ENCODE data around the gene FAM50B. TPM values are rescaled to one million over a fixed set of nuclear protein-coding genes. Genes with fewer than 3 reads are reported as not detected.

The FAM50B gene
- total RNA-seq, 1 donor: 0.52 TPM

DNA sequence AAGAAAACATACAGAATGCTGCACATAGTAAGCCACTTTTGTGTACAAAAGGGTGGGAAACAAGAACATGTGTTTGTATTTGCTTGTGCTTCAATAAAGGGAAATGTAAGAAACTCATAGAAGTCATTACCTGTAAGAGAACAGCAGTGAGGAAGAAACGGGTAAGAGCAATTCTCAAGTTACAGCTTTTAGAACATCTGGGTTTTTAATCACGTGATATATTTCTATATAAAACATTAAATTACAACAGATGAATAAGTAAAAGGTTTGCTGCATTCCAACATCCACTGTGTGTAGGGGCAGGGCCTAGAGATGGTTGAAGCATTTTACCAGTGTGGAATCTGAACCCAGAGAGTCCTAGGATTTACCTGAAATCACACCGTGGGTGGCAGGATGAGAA is 36.6 kb upstream of the FAM50B start:
- no peaks in the 10 kb centered on the region for H3K4me1 ChIP-seq (ENCODE audit: insufficient read depth, low read length)
- H3K27me3 ChIP-seq (ENCODE audit: insufficient read depth, low read length): no peaks in the 10 kb centered on the region
- H3K4me3 ChIP-seq (ENCODE audit: low read length): no peak overlapping the region
- H3K9me3 ChIP-seq (ENCODE audit: low read depth, low read length): no peaks in the 10 kb centered on the region

DNA sequence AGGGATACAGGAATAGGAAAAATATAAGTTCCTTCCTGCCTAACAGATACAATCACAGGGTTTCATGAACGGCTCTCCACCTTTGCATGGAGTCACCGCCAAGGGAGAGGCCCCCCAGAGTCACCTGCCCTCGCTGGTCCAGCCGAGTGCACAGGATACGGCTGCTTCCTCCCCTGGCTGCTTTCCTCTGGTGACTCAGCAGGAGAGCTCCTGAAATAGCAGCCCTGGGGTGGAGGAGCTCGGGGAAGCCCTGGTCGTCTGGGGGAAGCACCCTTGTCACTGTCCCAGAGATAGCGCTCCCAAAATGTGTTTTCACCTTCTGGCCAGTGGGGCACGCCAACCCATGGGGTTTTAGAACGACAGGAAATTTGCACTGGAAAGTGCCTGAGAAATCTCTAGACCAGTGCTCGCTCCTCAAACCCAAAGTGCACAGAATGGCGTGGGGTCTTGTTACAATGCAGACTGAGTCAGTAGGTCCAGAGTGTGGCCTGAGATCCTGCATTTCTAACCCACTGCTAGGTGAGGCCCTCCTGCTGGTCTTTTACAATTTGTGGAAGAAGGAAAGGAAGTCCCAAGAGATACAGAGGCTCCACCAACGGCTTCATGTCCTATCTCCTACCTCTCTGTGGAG is 35.9 kb upstream of the FAM50B start:
- no peaks in the 10 kb centered on the region for H3K4me1 ChIP-seq (ENCODE audit: insufficient read depth, low read length)
- no peaks in the 10 kb centered on the region for H3K9me3 ChIP-seq (ENCODE audit: low read depth, low read length)
- H3K4me3 ChIP-seq (ENCODE audit: low read length): no peak overlapping the region
- H3K27me3 ChIP-seq (ENCODE audit: insufficient read depth, low read length): no peaks in the 10 kb centered on the region

DNA sequence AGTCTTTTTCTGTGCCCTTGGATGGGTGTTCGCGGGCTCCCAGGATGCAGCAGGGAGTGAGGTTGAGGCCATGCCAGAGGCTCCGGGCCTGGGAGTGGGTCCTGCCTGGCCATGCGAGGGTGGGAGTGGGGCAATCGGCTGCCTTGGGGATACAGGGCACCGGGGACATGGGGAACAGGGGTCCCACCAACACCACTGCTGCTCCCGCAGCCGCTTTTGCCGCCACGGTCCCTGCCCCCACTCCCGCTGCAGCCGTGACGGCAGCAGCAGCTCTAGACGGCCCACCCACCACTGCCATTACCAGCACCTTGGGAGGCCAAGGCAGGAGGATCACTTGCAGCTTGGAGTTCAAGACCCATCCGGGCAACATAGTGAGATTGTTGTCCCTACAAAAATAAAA is 35.3 kb upstream of the FAM50B start:
- Histone ChIP-seq H3K4me3 (ENCODE audit: low read length) (no peak overlapping the region), H3K4me1 (ENCODE audit: insufficient read depth, low read length) (no peaks in the 10 kb centered on the region), H3K9me3 (ENCODE audit: low read depth, low read length) (no peaks in the 10 kb centered on the region), H3K27me3 (ENCODE audit: insufficient read depth, low read length) (no peaks in the 10 kb centered on the region)

DNA sequence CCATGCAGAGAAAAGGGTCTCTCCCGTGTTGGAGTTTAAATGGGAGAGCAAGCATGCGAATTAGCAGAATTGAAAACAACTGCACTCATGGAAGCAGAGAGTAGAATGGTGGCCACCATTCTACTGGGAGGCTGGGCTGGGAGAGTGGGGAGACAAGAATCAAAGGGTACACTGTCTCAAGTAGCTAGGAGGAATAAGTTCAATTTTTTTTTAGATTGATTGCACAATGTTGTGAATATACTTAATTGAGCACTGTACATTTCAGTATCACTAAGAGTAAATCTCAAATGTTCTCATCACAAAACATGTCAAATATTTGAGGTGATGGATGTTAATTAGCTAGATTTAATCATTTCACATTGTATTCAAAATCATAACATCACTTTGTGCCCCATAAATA is 34.6 kb upstream of the FAM50B start:
- no peak overlapping the region for H3K4me3 ChIP-seq (ENCODE audit: low read length)
- no peaks in the 10 kb centered on the region for H3K4me1 ChIP-seq (ENCODE audit: insufficient read depth, low read length)

DNA sequence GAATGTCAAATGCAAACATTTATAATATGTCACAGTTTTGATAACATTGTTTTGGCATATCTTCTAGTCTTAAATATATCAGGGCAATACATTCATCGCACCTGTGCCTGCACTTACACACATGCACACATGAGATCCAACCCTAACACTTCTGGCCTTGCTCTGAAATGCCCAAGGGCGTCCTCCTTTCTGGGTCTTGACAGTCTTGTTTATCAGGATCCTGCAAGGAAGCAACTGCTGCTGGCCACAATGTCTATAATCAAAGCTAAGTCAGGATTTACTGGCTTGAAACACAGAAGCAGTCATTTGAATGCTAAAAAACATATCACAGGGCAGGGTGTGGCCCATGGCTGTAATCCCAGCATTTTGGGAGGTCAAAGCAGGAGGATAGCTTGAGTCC is 32.9 kb upstream of the FAM50B start:
- Histone ChIP-seq H3K4me1 (ENCODE audit: insufficient read depth, low read length) (no peaks in the 10 kb centered on the region), H3K9me3 (ENCODE audit: low read depth, low read length) (no peaks in the 10 kb centered on the region), H3K27me3 (ENCODE audit: insufficient read depth, low read length) (no peaks in the 10 kb centered on the region), H3K4me3 (ENCODE audit: low read length) (no peak overlapping the region)

More for the DNA sequence above, 34.6 kb upstream of the FAM50B start:
- H3K27me3 ChIP-seq (ENCODE audit: insufficient read depth, low read length): no peaks in the 10 kb centered on the region
- H3K9me3 ChIP-seq (ENCODE audit: low read depth, low read length): no peaks in the 10 kb centered on the region

DNA sequence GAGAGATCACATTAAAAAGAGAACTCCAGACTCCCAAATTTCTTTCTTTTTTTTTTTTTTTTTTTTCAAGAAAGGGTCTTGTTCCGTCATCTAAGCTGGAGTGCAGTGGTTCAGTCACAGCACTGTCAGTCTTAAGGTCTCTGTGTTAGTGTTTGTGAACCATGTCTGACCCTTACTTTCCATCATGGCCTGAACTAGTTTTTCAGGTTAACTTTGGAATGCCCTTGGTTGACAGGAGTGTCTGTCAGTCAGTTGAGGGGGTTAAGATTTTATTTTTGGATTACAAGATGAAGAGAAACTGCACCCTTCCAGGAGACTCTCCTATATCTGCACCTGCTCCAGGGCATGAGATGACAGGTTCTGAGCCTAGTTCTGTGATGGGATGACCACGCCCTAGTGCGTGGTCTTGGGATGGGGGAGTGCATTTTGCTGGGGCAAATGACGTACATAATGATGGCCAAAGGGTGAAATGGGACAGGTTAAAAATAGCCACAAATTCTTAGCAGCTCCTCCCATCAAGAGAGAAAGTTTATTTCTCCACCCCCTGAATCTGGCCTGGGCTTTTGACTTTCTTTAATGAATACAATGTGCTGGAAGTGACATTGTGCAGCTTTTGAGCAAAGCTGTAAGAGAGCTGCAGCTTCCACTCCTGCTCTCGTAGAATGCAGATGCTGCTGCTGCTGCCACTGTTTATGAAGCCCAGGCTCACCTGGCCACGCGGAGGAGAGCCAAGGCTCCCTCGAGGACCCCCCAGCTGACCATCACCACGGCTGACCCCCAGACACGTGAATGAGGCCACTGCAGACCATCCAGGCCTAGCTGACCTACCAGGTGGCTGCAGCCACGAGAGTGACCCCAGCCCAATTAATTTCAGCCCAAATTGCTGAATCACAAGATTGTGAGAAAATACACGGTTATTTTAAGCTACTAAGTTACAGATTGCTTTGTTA is 29.7 kb upstream of the FAM50B start:
- no peak overlapping the region for H3K4me3 ChIP-seq (ENCODE audit: low read length)
- no peaks in the 10 kb centered on the region for H3K27me3 ChIP-seq (ENCODE audit: insufficient read depth, low read length)
- no peaks in the 10 kb centered on the region for H3K4me1 ChIP-seq (ENCODE audit: insufficient read depth, low read length)
- H3K9me3 ChIP-seq (ENCODE audit: low read depth, low read length): no peaks in the 10 kb centered on the region

DNA sequence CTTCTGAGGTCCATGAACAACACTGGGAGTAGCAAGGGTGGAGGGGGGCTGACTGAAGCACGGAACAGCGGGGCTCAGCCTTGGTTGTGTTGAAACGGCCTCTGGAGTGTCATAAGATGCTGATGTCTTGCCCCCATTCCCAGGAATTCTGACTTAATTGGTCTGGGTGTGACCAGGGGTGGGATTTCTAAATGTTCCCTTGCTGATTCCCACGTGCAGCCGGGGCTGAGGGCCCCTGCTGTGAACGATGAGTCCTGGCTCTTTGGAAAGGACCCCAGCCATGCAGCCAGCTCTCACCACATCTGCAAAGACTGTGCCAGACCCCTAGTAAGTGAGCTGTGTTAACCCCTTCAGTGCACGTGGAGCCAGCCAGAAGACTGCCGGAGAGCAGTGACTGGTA is 28.6 kb upstream of the FAM50B start:
- Histone ChIP-seq H3K9me3 (ENCODE audit: low read depth, low read length) (no peaks in the 10 kb centered on the region), H3K4me1 (ENCODE audit: insufficient read depth, low read length) (no peaks in the 10 kb centered on the region), H3K4me3 (ENCODE audit: low read length) (no peak overlapping the region), H3K27me3 (ENCODE audit: insufficient read depth, low read length) (no peaks in the 10 kb centered on the region)

DNA sequence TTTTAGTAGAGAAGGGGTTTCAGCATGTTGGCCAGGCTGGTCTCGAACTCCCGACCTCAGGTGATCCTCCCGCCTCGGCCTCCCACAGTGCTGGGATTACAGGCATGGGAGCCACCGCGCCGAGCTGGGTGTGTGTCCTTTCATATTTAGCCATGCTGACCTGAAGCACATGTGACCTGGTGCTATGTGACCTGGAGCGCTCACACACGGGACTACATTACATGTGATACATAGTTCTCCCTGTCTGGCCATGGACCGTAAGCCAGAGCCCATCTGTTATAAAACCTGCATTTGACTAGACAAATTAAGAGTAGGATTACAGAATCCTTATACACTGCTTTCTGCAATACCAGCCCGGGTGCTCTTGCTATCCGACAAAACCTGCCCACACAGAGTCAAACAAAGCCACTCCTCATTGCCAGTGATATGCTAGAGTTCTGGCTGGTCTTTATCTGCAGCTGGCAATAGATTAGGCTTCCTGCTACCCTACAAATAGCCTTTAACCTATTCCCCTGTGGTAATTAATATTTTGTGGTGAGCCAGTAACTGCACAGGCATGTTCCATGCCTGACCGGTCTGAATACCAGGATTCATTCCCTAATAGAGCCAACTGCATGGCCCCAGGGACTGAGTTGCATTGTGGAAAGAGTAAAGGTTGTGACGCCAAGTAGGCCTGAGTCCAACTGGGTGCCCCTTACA is 26.3 kb upstream of the FAM50B start:
- H3K4me1 ChIP-seq (ENCODE audit: insufficient read depth, low read length): no peaks in the 10 kb centered on the region
- no peaks in the 10 kb centered on the region for H3K27me3 ChIP-seq (ENCODE audit: insufficient read depth, low read length)
- H3K9me3 ChIP-seq (ENCODE audit: low read depth, low read length): no peaks in the 10 kb centered on the region
- H3K4me3 ChIP-seq (ENCODE audit: low read length): no peak overlapping the region

DNA sequence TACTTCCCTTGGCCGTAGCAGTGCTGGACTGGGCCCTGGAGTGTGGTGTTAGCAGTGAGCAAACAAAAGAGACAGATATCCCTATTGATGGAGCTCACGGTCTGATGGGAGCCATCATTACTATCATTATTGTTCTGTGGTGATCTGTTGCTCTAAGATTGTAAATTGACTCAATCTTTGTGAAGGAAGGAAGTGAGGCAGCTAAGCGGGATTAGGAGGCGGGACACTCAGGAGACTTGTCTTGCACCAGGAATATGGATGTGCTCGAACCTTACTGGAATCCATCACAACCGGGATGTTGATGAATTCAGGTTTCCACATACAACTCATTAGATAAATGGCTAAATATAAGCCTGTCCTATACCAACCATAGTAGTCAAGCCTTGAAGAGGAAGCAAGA is 25.5 kb upstream of the FAM50B start:
- no peaks in the 10 kb centered on the region for H3K27me3 ChIP-seq (ENCODE audit: insufficient read depth, low read length)
- H3K9me3 ChIP-seq (ENCODE audit: low read depth, low read length): no peaks in the 10 kb centered on the region
- H3K4me1 ChIP-seq (ENCODE audit: insufficient read depth, low read length): no peaks in the 10 kb centered on the region
- H3K4me3 ChIP-seq (ENCODE audit: low read length): no peak overlapping the region

DNA sequence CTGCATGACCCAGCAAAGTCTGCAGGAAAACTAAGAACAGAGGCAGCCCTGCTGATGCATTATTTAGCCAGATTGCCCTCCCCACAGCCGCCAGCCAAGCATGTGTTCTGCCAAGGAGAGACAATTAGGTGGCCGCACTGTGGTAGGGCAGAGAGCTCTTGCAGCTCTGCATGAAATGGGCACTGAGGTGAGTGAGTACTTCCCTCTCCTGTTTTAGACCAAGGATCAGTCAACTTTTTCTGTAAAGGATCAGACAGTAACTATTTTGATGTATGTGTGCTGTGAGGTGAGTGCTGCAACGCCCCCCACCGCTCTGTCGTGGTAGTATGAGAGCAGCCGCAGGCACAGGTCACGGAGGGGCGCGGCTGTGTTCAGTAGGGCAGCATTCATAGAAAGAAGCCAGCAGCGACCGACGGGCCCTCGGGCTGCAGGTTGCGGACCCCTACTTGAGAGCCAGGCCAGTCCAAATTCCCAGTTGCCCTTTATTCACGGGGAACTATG is 23.8 kb upstream of the FAM50B start:
- Histone ChIP-seq H3K4me1 (ENCODE audit: insufficient read depth, low read length) (no peaks in the 10 kb centered on the region), H3K9me3 (ENCODE audit: low read depth, low read length) (no peaks in the 10 kb centered on the region), H3K27me3 (ENCODE audit: insufficient read depth, low read length) (no peaks in the 10 kb centered on the region), H3K4me3 (ENCODE audit: low read length) (no peak overlapping the region)

DNA sequence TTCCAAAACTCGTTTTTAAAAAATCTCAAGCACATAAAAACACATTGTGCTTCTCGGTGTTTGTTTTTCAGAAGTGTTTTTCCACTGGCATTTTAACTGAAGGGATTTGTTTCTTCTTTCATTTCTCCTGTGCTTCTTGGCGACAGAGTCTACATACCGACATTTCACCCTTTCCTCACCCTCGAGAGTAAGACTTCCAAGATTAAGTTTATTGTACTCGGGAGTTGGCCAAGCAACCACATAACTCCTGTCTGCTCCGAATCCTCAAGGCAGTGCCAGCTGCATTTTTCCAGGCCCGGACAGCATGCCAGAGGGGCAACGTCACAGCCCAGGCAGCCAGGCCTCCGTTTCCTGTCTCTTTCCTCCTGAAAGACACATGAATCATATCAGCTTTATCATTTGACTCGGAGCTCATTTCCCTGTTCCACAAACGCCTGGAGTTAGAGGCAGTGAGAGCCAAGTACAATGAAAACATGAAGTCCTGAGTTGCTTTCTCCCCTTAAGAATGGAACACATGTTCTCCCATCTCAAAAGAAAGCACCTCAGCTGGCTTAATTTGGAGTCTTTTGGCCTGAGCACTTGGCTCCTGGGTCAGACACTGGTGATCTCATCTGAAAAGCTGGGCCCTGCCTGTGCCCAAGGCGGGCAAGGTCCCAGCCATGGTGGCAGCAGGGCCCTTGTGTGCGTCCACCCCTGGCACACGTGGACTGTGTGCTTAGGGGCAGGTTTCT is 23.2 kb upstream of the FAM50B start:
- H3K4me3 ChIP-seq (ENCODE audit: low read length): no peak overlapping the region
- no peaks in the 10 kb centered on the region for H3K27me3 ChIP-seq (ENCODE audit: insufficient read depth, low read length)
- no peaks in the 10 kb centered on the region for H3K9me3 ChIP-seq (ENCODE audit: low read depth, low read length)
- no peaks in the 10 kb centered on the region for H3K4me1 ChIP-seq (ENCODE audit: insufficient read depth, low read length)

DNA sequence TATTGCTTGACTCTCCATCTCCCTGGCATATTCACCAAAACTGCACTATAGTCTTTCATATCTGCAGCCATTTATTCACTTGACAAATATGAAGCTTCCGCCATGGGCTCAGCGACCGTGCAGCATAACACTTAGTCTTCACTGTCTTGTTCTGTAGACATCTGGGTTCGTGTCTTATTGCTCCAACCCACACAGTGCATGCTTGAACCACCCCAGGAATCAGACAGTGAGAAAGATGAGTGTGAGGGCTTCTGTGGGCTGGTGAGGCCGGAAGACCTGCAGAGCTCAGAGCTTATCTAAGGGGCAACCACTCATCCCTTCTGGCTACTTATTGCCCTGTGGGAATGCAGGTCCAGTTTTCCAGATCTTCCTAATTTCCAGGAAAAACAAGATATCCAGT is 19.9 kb upstream of the FAM50B start:
- Histone ChIP-seq H3K4me3 (ENCODE audit: low read length) (no peak overlapping the region), H3K27me3 (ENCODE audit: insufficient read depth, low read length) (no peaks in the 10 kb centered on the region), H3K4me1 (ENCODE audit: insufficient read depth, low read length) (no peaks in the 10 kb centered on the region), H3K9me3 (ENCODE audit: low read depth, low read length) (no peaks in the 10 kb centered on the region)

DNA sequence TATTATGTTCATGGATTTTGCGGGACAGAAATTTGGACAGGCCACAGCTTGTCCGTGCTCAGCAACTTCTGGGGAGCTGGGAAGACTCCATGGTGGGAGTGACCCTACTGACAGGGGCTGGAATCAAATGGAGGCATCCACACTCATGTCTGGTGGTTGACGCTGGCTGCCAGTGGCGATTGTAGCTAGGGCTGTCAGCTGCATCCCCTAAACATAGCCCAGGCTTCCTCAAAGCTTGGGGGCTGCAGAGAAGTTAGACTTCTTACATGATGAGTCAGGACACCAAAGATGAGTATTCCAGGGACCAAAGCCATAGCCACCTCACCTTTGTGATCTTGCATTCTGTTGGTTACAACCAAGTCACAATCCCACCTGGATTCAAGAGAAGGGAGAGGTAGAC is 18.4 kb upstream of the FAM50B start:
- Histone ChIP-seq H3K4me3 (ENCODE audit: low read length) (no peak overlapping the region), H3K9me3 (ENCODE audit: low read depth, low read length) (no peaks in the 10 kb centered on the region), H3K27me3 (ENCODE audit: insufficient read depth, low read length) (no peaks in the 10 kb centered on the region), H3K4me1 (ENCODE audit: insufficient read depth, low read length) (no peaks in the 10 kb centered on the region)

DNA sequence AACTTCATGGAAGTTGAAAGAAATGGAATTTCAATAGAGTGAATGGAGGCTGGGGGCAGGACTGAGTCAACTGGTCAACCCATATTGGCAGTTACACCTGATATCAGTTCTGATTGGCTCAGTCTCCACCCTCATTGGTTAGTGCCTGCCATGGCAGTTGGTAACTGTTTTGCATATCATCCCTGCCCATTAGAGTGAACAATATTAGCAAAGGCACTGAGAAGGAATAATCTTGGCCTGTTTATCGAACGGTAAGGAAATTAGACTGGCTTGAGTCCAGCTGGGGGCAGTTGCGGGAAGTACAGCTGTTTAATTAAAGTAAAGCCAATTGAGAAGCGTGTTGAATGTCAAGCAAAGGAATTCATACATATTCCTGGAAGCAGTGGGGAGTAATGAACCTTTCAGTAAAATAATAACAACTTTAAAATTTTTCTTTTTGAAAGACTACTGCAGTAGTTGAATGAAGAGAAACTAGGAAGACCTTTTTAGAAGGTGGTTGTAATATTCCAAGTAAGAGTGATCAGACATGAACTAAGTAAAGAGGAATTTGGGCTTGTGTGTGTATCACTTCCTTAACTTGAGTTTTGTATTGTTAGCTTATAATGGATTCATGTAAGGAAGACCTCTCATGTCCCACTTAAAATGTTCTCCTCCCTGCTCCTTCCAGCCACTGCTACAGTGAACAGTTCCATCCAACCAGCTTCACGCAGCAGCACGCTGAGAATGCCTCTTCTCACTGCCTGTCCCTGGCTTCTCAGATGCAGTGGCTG is 17.2 kb upstream of the FAM50B start:
- no peaks in the 10 kb centered on the region for H3K9me3 ChIP-seq (ENCODE audit: low read depth, low read length)
- no peak overlapping the region for H3K4me3 ChIP-seq (ENCODE audit: low read length)
- H3K27me3 ChIP-seq (ENCODE audit: insufficient read depth, low read length): no peaks in the 10 kb centered on the region
- no peaks in the 10 kb centered on the region for H3K4me1 ChIP-seq (ENCODE audit: insufficient read depth, low read length)

All from mononuclear cell (primary cell).